SU-DHL-6 (cell line): Measurements from ENCODE around the gene SOCS1.

Experiments used
- H2AFZ ChIP-seq: fragments of 200-600 bp; sonication (generic); 2 replicates; pipeline ENCODE4 v1.6.1; 2014; ENCODE audit warnings: low read depth, mild to moderate bottlenecking, moderate library complexity, mixed read lengths, antibody characterized with exemption, low read length; ENCODE audit not compliant: severe bottlenecking
- H3F3A ChIP-seq: fragments of 200-600 bp; shearing (Covaris generic); 2 replicates; pipeline ENCODE4 v1.6.0; 2016; ENCODE audit warnings: antibody characterized with exemption, mild to moderate bottlenecking; ENCODE audit not compliant: insufficient read depth
- H3K27ac ChIP-seq: fragments of 200-600 bp; sonication (generic); 2 replicates; pipeline ENCODE4 v1.5.1; 2016; ENCODE audit warnings: low read depth, mild to moderate bottlenecking, low read length, moderate library complexity, mixed read lengths
- H3K27me3 ChIP-seq: fragments of 200-600 bp; sonication (generic), shearing (Covaris generic); 2 replicates; pipeline ENCODE4 v1.6.0; 2014; ENCODE audit warnings: mild to moderate bottlenecking, low read length
- H3K36me3 ChIP-seq: fragments of 200-600 bp; sonication (generic); 2 replicates; pipeline ENCODE4 v1.6.1; 2014; ENCODE audit warnings: mild to moderate bottlenecking, low read length, mixed read lengths
- H3K4me2 ChIP-seq: fragments of 300-600, 200-600 bp; shearing (Covaris generic), sonication (generic); 2 replicates; pipeline ENCODE4 v1.6.0; 2014; ENCODE audit warnings: low read length, low read depth, mild to moderate bottlenecking; ENCODE audit not compliant: poor library complexity, severe bottlenecking
- H3K4me3 ChIP-seq: fragments of 200-600 bp; sonication (generic); 2 replicates; pipeline ENCODE4 v1.5.1; 2014; ENCODE audit warnings: antibody characterized with exemption, low read length, mild to moderate bottlenecking, mixed read lengths; ENCODE audit not compliant: insufficient read depth, poor library complexity, severe bottlenecking
- H3K79me2 ChIP-seq: fragments of 200-600 bp; sonication (generic); 2 replicates; pipeline ENCODE4 v1.6.1; 2014; ENCODE audit warnings: mild to moderate bottlenecking, low read length, moderate library complexity; ENCODE audit not compliant: insufficient read depth
- H3K9ac ChIP-seq: fragments of 200-600 bp; sonication (generic); 2 replicates; pipeline ENCODE4 v1.7.0; 2014; ENCODE audit warnings: mild to moderate bottlenecking, low read length
- H3K9me2 ChIP-seq: fragments of 200-600 bp; sonication (generic); replicated peaks from 2 replicates; pipeline ENCODE4 v1.6.1; 2014; ENCODE audit warnings: low read length; ENCODE audit not compliant: insufficient read depth
- H3K9me3 ChIP-seq: fragments of 200-600 bp; sonication (generic); 2 replicates; pipeline ENCODE4 v1.6.1; 2014; ENCODE audit warnings: low read length, mixed read lengths; ENCODE audit not compliant: insufficient read depth
- H4K20me1 ChIP-seq: fragments of 200-600 bp; sonication (generic); 2 replicates; pipeline ENCODE4 v1.6.1; 2014; ENCODE audit warnings: low read depth, mild to moderate bottlenecking, antibody characterized with exemption, low read length, moderate library complexity, mixed read lengths
- CTCF ChIP-seq: fragments of 200-600 bp; sonication (generic); IDR thresholded peaks from one replicate; pipeline ENCODE4 v1.5.1; 2017; ENCODE audit warnings: antibody characterized with exemption, mild to moderate bottlenecking, low read length, moderate library complexity; ENCODE audit not compliant: insufficient read depth, poor library complexity, severe bottlenecking
- EZH2phosphoT487 ChIP-seq: fragments of 200-600 bp; sonication (generic), shearing (Covaris generic); conservative IDR thresholded peaks from 2 replicates; pipeline ENCODE4 v1.6.1; 2018; ENCODE audit warnings: mild to moderate bottlenecking, antibody characterized with exemption, low read length, moderate library complexity, mixed read lengths

Gene SOCS1

GRCh38 chr16:11241480-11242204 lies 14.4 kb downstream of the SOCS1 start:
- no peak overlapping the region for H3K27ac ChIP-seq
- no peaks in the 10 kb centered on the region for H3F3A ChIP-seq
- H2AFZ ChIP-seq = no peak overlapping the region
- no peaks in the 10 kb centered on the region for H3K79me2 ChIP-seq
- no peak overlapping the region for H3K9ac ChIP-seq
- H4K20me1 ChIP-seq = no peaks in the 10 kb centered on the region
- no peak overlapping the region for H3K4me3 ChIP-seq
- no peaks in the 10 kb centered on the region for H3K36me3 ChIP-seq
- H3K27me3 ChIP-seq = no peaks in the 10 kb centered on the region
- H3K4me2 ChIP-seq = no peak overlapping the region
- H3K9me3 ChIP-seq = no peaks in the 10 kb centered on the region
- TF ChIP-seq EZH2phosphoT487 = no peak
- no peak for TF ChIP-seq CTCF
- no peaks in the 10 kb centered on the region for H3K9me2 ChIP-seq

GRCh38 chr16:11240636-11241473 lies 15.1 kb downstream of the SOCS1 start:
- Histone ChIP-seq H3K27me3 (no peaks in the 10 kb centered on the region), H3K36me3 (no peaks in the 10 kb centered on the region), H3K9ac (no peak overlapping the region), H4K20me1 (no peaks in the 10 kb centered on the region), H3K27ac (no peak overlapping the region), H3K9me2 (no peaks in the 10 kb centered on the region), H3K4me2 (no peak overlapping the region), H3K79me2 (no peaks in the 10 kb centered on the region), H3K4me3 (no peak overlapping the region), H3F3A (no peaks in the 10 kb centered on the region), H2AFZ (no peak overlapping the region), H3K9me3 (no peaks in the 10 kb centered on the region)
- TF ChIP-seq EZH2phosphoT487 (no peak), CTCF (no peak)

- H2AFZ ChIP-seq = no peak overlapping the region
Observed at GRCh38 chr16:11239644-11240632, 16.1 kb downstream of the SOCS1 start.

More at GRCh38 chr16:11239644-11240632, 16.1 kb downstream of the SOCS1 start:
- Histone ChIP-seq H3K79me2 (no peaks in the 10 kb centered on the region), H3K9me2 (no peaks in the 10 kb centered on the region), H3K4me2 (no peak overlapping the region), H3K4me3 (no peak overlapping the region), H3K9ac (no peak overlapping the region), H3K27me3 (no peaks in the 10 kb centered on the region), H3K36me3 (no peaks in the 10 kb centered on the region), H3F3A (no peaks in the 10 kb centered on the region), H4K20me1 (no peaks in the 10 kb centered on the region), H3K27ac (no peak overlapping the region), H3K9me3 (no peaks in the 10 kb centered on the region)
- TF ChIP-seq EZH2phosphoT487 (no peak), CTCF (no peak)
